AG04449 (cell line): Measurements from ENCODE around the gene SHMT1.
"Not testable (repeated sequence)": the region's sequence is repeated elsewhere in the genome, so short reads cannot be mapped to it uniquely, and the experiment has no call there.

Source experiments
- CTCF ChIA-PET: fragments of 350-600 bp; formaldehyde crosslinking; extraction: SDS; loops from one replicate; lab custom pipeline; 2021; ENCODE audit warnings: antibody characterized with exemption; lab: Yijun Ruan, JAX
- POLR2A ChIA-PET: fragments of 400-600, 350-600 bp; formaldehyde crosslinking; extraction: SDS; loops from one replicate; lab custom pipeline; 2020; ENCODE audit warnings: antibody characterized with exemption, inconsistent platforms; lab: Yijun Ruan, JAX
- DNase-seq: peaks from one replicate; pipeline ENCODE4 v3.0.0-alpha.2; 2010; ENCODE audit warnings: low read depth, low spot score
- H3K4me3 ChIP-seq: 2 replicates; pipeline ENCODE4 v1.5.1; 2011; ENCODE audit warnings: low read depth, mild to moderate bottlenecking, control low read depth, low read length
- TF ChIP-seq, protein P1 (sequence below): IDR thresholded peaks from one replicate; pipeline ENCODE4 v1.5.1; 2011; ENCODE audit warnings: mild to moderate bottlenecking, moderate library complexity, low read length, control low read depth, inconsistent platforms; ENCODE audit not compliant: insufficient read depth; ENCODE audit errors: missing control alignments

SHMT1 gene

DNA sequence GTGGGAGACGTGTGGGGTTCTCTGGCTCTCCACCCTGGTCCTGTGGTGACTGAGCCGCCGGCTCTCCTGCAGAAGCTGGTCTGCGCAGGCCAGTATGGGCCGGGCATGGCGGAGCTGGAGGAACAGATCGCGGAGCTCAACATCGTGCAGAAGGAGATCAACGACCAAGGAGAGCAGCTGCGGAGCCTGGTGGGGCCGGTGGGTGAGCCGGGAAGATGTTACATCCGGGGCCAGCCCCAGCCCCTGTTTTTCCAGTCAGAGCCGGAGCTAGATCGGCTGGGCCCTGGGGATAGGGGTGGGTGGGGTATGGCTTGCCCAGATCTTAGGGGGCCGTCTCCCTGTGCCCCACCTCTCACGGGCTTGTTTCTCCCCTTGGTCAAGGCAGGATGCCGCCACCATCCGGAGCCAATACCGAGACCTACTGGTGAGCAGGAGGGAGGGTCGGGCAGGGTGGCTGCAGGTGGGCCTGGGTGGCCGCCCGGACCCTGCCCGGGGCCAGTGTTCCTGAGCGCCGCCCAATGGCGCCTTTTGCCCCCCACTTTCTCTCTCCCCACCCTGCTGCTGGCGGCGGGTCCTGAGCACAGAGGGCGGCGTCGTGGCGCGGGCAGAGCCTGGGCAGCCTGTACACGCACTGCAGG is 19.2 kb upstream of the SHMT1 start:
- DNase-seq = no peak
- CTCF ChIA-PET = no interaction called here

DNA sequence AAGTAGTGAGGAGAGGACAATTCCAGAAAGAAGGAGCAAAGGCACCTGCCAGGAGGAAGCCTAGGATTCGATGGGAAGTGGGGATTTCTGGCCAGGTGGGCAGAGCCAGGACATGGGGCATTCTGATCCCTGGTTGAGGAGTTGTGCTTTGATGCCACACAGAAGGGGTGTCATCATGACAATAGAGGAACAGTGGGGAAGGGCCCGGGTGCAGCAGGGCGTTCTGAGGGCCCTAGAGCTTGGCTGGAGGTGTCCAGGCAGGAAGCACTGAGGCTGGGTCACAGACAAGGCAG is 18.5 kb upstream of the SHMT1 start:
- no peak for DNase-seq
- TF ChIP-seq, protein P1, sequence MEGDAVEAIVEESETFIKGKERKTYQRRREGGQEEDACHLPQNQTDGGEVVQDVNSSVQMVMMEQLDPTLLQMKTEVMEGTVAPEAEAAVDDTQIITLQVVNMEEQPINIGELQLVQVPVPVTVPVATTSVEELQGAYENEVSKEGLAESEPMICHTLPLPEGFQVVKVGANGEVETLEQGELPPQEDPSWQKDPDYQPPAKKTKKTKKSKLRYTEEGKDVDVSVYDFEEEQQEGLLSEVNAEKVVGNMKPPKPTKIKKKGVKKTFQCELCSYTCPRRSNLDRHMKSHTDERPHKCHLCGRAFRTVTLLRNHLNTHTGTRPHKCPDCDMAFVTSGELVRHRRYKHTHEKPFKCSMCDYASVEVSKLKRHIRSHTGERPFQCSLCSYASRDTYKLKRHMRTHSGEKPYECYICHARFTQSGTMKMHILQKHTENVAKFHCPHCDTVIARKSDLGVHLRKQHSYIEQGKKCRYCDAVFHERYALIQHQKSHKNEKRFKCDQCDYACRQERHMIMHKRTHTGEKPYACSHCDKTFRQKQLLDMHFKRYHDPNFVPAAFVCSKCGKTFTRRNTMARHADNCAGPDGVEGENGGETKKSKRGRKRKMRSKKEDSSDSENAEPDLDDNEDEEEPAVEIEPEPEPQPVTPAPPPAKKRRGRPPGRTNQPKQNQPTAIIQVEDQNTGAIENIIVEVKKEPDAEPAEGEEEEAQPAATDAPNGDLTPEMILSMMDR = no peak
- POLR2A ChIA-PET = no interaction called here
- CTCF ChIA-PET = no interaction called here
- no peak overlapping the region for H3K4me3 ChIP-seq

More for the DNA sequence above, 19.2 kb upstream of the SHMT1 start:
- POLR2A ChIA-PET = no interaction called here
- H3K4me3 ChIP-seq = no peak overlapping the region
- TF ChIP-seq, protein P1 = no peak

DNA sequence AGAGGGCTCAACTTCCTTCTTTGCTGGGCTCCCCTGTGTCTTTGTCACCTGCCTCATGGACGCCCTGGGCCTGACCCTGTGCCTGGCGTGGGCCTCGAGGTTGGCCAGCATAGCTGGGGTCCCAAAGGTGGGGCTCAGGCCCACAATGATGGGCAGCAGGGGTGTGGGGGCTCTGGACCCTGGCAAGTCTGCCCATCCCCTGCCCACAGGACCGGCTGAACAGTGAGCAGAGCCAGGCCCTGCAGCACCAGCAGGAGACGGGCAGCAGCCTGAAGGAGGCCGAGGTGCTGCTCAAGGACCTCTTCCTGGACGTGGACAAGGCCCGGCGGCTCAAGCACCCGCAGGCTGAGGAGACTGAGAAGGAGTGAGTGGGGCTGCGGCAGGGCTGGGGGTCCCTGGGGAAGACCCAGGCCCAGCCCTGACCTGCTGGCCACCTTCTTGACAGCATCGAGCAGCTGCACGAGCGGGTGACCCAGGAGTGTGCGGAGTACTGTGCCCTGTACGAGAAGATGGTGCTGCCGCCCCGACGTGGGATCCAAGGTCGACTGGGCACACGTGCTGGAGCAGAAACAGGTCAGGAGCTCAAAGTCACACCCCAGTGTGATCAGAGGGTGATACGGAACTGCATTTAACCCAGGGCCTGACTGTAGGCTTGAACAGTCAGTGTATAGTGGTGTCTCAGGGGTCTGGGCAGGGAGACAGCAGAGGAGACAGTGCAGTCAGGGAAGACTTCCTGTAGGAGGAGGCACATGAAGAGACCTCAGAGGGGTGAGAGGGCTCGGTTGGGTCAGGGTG is 18.0 kb upstream of the SHMT1 start:
- H3K4me3 ChIP-seq = no peak overlapping the region
- POLR2A ChIA-PET = no interaction called here
- CTCF ChIA-PET = no interaction called here
- no peak for DNase-seq
- TF ChIP-seq, protein P1 = no peak

DNA sequence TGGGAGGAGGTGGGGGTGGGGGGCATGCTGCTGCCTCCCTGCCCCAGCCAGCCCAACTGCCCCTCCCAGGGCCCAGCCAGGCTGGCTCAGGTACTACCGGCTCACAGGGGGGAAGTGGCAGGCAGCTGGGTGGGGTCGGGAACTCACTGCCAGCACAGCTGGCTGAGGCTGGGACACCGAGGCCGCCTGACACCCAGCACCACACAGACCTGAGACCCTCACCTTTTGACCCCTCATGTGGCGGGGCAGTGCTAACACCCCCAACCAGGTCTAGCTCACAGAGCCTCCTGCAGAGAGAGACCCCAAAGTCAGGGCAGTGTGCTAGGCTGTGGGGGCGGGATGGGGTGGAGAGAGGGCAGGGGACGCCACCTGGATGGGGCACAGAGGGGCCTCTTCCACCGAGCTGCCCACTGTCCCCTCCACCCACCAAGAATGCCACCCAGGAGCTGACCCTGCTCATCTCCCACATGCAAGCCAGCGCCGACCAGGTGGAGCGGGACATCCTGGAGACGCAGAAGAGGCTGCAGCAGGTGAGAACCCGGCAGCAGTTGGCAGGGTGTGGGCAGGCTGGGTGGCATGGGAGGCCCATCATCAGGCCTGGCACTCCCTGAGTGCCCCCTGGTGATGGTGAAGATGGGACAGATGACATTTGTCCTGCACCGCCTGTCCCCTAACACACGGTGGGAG is 17.3 kb upstream of the SHMT1 start:
- TF ChIP-seq, protein P1 = no peak
- POLR2A ChIA-PET = no interaction called here

DNA sequence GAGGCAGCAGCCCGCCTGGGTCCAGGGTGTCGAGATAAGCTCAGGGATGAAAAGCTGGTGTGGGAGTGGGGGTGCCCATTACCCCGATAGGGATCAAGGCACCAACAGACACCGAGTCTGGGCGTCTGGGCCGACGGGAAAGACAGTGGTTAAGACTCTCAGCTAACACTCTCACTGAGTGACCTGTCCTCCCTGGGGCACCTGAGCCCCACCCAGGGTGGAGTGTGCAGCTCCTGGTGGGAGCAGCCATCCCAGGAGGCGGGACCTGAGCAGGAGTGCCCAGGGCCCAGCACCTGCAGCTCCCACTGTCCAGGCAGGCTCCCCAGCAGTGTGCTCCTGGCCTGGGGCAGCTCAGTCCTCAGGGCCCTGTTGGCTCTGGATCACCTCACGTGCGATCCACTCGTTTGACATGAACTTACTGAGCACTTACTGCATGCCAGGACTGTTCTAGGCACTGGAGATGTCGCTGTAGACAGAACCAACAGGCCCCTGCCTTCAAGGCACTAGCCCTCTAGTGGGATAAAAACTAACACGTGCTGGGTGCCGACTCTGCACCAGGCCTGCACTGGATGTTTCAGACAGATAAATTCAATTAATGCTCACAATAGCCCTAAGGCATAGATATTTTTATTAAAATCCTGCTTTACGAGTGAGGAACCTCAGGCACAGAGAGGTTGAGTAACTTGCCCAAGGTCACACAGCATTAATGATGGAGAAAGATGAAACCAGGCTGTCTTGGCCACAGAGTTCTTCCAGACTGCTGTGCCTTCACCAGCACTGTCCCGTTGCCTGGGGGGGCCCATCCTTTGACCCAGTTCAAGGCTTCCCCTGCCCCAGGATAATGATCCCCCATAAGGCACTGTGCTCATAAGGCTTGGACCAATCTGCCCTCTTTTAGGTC is 16.1 kb upstream of the SHMT1 start:
- ChIA-PET CTCF (no interaction called here), POLR2A (no interaction called here)
- DNase-seq = no peak
- TF ChIP-seq, protein P1 = no peak
- no peak overlapping the region for H3K4me3 ChIP-seq

More for the DNA sequence above, 17.3 kb upstream of the SHMT1 start:
- no peak overlapping the region for H3K4me3 ChIP-seq
- CTCF ChIA-PET = no interaction called here
- DNase-seq = no peak

DNA sequence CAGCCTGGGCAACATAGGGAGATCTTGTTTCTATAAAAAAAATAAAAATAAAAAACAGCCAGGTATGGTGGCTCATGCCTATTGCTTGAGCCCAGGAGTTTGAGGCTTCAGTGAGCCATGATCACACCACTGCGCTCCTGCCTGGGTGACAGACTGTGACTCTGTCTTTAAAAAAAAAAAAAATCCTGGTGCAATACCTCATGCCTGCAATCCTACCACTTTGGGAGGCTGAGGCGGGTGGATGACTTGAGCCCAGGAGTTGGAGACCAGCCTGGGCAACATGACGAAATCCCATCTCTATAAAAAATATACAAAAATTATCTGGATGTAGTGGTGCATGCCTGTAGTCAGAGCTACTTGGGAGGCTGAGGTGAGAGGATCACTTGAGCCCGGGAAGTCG is 15.3 kb upstream of the SHMT1 start:
- CTCF ChIA-PET, DNase-seq, H3K4me3 ChIP-seq, POLR2A ChIA-PET: not testable (repeated sequence)
